ENCODE data around the gene TNPO3.
"Not testable (repeated sequence)": the region's sequence is repeated elsewhere in the genome, so short reads cannot be mapped to it uniquely, and the experiment has no call there.

TNPO3 gene

GRCh38 chr7:129013048-129013724 lies 41.7 kb downstream of the TNPO3 start:
- DNase-seq = no peak

- DNase-seq = no peak
Observed at GRCh38 chr7:129012641-129013040, 42.3 kb downstream of the TNPO3 start.

- DNase-seq = no peak
Observed at GRCh38 chr7:129010075-129010474, 44.8 kb downstream of the TNPO3 start.

GRCh38 chr7:129009437-129009836 lies 45.5 kb downstream of the TNPO3 start:
- no peak for DNase-seq

GRCh38 chr7:129008645-129009414 lies 46.1 kb downstream of the TNPO3 start:
- no peak for DNase-seq

GRCh38 chr7:129007572-129007971 lies 47.3 kb downstream of the TNPO3 start:
- no peak for DNase-seq

GRCh38 chr7:129006636-129007414 lies 48.1 kb downstream of the TNPO3 start:
- no peak for DNase-seq

GRCh38 chr7:129005186-129005585 lies 49.7 kb downstream of the TNPO3 start:
- no peak for DNase-seq

GRCh38 chr7:128997181-128997580 lies 57.7 kb downstream of the TNPO3 start:
- no peak for DNase-seq

- DNase-seq = not testable (repeated sequence)
Observed at GRCh38 chr7:128994560-128994959, 60.4 kb downstream of the TNPO3 start.

- DNase-seq = no peak
Observed at GRCh38 chr7:128993419-128993818, 61.5 kb downstream of the TNPO3 start.

GRCh38 chr7:128989961-128990360 lies 65.0 kb downstream of the TNPO3 start:
- no peak for DNase-seq

GRCh38 chr7:128988372-128988771 lies 66.5 kb downstream of the TNPO3 start:
- DNase-seq = no peak

- DNase-seq = no peak
Observed at GRCh38 chr7:128986609-128987008, 68.3 kb downstream of the TNPO3 start.

- DNase-seq = no peak
Observed at GRCh38 chr7:128985660-128986059, 69.3 kb downstream of the TNPO3 start.

- DNase-seq = no peak
Observed at GRCh38 chr7:128982105-128982504, 72.8 kb downstream of the TNPO3 start.

- DNase-seq = no peak
Observed at GRCh38 chr7:128974241-128974934, 80.5 kb downstream of the TNPO3 start.

GRCh38 chr7:128968624-128969023 lies 86.3 kb downstream of the TNPO3 start:
- no peak for DNase-seq

GRCh38 chr7:128963327-128963757 lies 91.6 kb downstream of the TNPO3 start:
- no peak for DNase-seq

- DNase-seq = no peak
Observed at GRCh38 chr7:128962899-128963298, 92.0 kb downstream of the TNPO3 start.

GRCh38 chr7:128961030-128961659 lies 93.8 kb downstream of the TNPO3 start:
- DNase-seq = no peak

- no peak for DNase-seq
Observed at GRCh38 chr7:128959296-128959695, 95.6 kb downstream of the TNPO3 start.

- no peak for DNase-seq
Observed at GRCh38 chr7:128955981-128956380, 98.9 kb downstream of the TNPO3 start.
